ENCODE measurements around the gene MATCAP1. TPM values are rescaled to one million over a fixed set of nuclear protein-coding genes. Genes with fewer than 3 reads are reported as not detected.
A peak's percentile ranks its signal among the peaks of the same experiment; 100 is the strongest.

Gene MATCAP1
- polyA plus RNA-seq, 3 donors from 2014 or later: 1.00 TPM; not detected in 2

- peaks cover 38 to 43% of the 10 kb centered on the region in 2 donors for H3K4me1 Mint-ChIP-seq
- H3K36me3 Mint-ChIP-seq: no peaks in the 10 kb centered on the region
- H3K27ac Mint-ChIP-seq: peak overlapping the region; percentile 68 to 92 (median 80)
- H3K27me3 Mint-ChIP-seq (ENCODE audit: low read depth in 3 of 3): peaks cover 10 to 18% (median 14%) of the 10 kb centered on the region in 3 donors
- H3K4me3 Mint-ChIP-seq: peak overlapping the region; percentile 88 to 91 (median 89)
- H3K9me3 Mint-ChIP-seq: peaks cover 0 to 2% (median 0%) of the 10 kb centered on the region in 6 donors
- peak; percentile 47 to 51 (median 51) for DNase-seq
Measured at GRCh38 chr16:67158637-67159600, 24.8 kb downstream of the MATCAP1 start.

- DNase-seq: no peak
- H3K36me3 Mint-ChIP-seq: no peaks in the 10 kb centered on the region
Measured at GRCh38 chr16:67157892-67158635, 25.7 kb downstream of the MATCAP1 start.

GRCh38 chr16:67157106-67157748 is 26.5 kb downstream of the MATCAP1 start:
- Mint-ChIP-seq H3K4me1 (peaks cover 34 to 38% of the 10 kb centered on the region in 2 donors), H3K27ac (peak overlapping the region in 2 of 6 donors; percentile 6 to 68), H3K9me3 (peaks cover 0 to 2% (median 0%) of the 10 kb centered on the region in 6 donors), H3K27me3 (ENCODE audit: low read depth in 3 of 3) (peaks cover 10 to 11% (median 11%) of the 10 kb centered on the region in 3 donors), H3K4me3 (peak overlapping the region; percentile 31 to 53 (median 39)), H3K36me3 (no peaks in the 10 kb centered on the region)
- DNase-seq: no peak

More at GRCh38 chr16:67157892-67158635, 25.7 kb downstream of the MATCAP1 start:
- Mint-ChIP-seq H3K4me1 (peaks cover 38 to 40% of the 10 kb centered on the region in 2 donors), H3K27me3 (ENCODE audit: low read depth in 3 of 3) (peaks cover 10 to 18% (median 14%) of the 10 kb centered on the region in 3 donors), H3K4me3 (peak overlapping the region; percentile 88 to 91 (median 89)), H3K9me3 (peaks cover 0 to 2% (median 0%) of the 10 kb centered on the region in 6 donors), H3K27ac (peak overlapping the region; percentile 68 to 92 (median 78))

DNA sequence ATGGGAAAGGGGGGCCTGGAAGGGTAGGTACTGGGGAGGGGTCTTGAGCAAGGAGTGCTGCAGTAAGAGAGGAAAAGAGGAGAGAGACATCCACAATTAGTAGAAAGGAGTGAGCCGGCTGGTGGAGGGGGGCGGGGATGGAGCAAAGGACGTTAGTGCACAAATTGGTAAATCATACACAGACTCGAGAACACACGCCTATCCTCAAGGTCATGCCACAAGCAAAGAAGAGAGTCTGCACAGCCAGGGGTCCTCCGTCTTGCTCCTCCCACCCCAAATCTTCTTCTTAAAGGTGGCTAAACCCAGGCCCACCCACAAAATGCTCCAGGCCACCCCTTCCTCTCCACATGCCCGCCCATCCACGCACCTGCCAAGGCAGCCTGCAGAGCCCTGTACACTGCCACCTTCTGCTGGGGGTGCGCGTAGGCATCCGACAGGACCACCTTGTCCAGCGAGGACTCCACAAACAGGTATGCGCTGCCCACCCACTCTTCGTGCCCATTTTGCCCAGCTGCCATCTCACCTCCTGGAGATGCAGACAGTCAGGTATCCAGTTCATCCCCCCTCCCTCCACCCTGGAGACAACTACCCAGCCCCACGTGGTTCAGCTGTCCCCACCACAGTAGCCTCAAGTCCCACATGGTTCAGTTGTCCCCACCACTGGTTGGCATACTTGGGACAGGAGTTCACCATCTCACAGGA is 27.5 kb downstream of the MATCAP1 start:
- H3K9me3 Mint-ChIP-seq: peaks cover 0 to 2% (median 0%) of the 10 kb centered on the region in 6 donors
- no peak for DNase-seq

DNA sequence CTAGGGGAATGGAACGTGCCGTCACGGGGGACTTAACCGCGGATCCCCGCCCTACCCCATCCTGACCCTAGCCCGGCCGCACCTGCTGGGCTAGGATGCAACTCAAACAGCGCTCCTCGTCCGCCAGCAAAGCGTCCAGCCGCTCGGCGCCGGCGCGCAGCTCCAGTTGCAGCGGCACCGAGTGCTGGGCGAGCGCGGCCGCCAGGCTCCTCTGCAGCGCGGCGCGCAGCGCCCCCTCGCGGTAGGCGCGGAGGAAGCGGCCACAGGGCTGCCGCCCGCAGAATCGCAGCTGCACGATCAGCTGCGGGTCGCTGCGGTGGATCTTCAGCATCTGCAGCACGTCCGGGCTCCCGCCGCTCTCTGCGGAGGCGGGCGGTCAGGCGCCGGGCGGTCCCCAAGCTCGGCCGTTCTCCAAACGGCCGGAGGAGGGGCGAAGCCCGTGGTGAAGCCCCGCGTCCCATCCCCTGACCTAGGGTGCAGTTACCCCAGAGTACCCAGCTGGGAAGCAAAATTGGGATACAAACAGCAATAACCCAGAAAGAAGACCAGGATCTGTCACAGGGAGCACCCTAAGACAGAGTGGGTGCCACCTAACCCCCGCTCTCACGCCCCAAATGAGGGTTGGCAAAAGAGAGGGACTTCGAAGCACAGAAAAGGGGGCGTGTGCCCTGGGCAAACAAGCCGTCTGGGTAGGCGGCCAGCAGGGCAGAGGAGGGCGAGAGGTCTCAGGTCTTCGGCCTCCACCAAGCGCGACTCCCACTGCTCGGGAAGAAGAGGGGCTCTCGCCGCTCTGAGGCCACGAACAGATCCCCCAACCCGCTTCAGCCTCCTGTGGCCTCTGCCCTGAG is 28.2 kb downstream of the MATCAP1 start:
- Mint-ChIP-seq H3K27ac (no peak overlapping the region), H3K36me3 (no peaks in the 10 kb centered on the region)

More for the DNA sequence above, 27.5 kb downstream of the MATCAP1 start:
- no peak overlapping the region for H3K27ac Mint-ChIP-seq
- H3K4me3 Mint-ChIP-seq: no peak overlapping the region
- no peaks in the 10 kb centered on the region for H3K36me3 Mint-ChIP-seq
- peaks cover 33 to 36% of the 10 kb centered on the region in 2 donors for H3K4me1 Mint-ChIP-seq
- H3K27me3 Mint-ChIP-seq (ENCODE audit: low read depth in 3 of 3): peaks cover 10 to 13% (median 10%) of the 10 kb centered on the region in 3 donors

DNA sequence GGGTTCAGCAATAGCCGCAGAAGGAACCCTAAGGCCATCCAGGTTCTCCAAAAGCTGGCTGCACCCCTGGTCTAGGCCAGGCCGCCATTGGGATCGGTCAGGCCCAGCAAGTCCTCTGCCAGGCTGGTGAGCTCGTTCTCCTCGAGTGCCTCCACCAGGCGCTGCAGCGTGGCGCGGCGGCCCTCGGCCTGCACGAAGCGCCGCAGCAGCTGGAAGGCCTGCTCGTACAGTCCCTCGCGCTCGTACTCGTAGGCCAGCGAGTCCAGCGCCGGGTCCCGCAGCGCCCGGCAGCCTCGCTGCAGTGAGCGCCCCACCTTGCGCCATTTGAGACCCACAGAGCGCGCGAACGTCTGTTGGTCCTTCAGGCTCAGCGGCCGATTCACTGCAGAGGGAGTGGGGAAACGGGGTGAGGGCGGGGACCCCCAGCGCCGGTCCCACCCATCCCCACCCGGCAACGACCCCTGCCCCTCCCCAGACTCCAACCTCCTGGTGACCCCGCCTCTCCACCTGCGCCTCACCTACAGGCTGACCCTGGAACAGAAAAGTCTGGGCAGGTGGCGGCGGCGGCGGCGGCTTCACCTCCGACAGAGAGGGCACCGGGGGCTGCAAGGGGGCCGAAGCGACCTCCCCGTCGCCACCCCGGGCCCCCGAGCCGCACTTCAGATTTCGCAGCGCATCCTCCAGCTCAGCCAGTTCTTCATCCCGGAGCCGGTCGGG is 29.0 kb downstream of the MATCAP1 start:
- Mint-ChIP-seq H3K4me3 (peak overlapping the region in 1 of 5 donors; percentile 72), H3K36me3 (no peaks in the 10 kb centered on the region), H3K27me3 (ENCODE audit: low read depth in 3 of 3) (peaks cover 2 to 7% (median 2%) of the 10 kb centered on the region in 3 donors), H3K27ac (no peak overlapping the region), H3K4me1 (peaks cover 20 to 27% of the 10 kb centered on the region in 2 donors), H3K9me3 (no peaks in the 10 kb centered on the region)
- no peak for DNase-seq

More for the DNA sequence above, 28.2 kb downstream of the MATCAP1 start:
- no peaks in the 10 kb centered on the region for H3K9me3 Mint-ChIP-seq
- DNase-seq: peak; percentile 70 to 78 (median 78)
- H3K4me3 Mint-ChIP-seq: peak overlapping the region; percentile 48 to 72 (median 59)
- peaks cover 26 to 32% of the 10 kb centered on the region in 2 donors for H3K4me1 Mint-ChIP-seq
- H3K27me3 Mint-ChIP-seq (ENCODE audit: low read depth in 3 of 3): peaks cover 4 to 7% (median 5%) of the 10 kb centered on the region in 3 donors

DNA sequence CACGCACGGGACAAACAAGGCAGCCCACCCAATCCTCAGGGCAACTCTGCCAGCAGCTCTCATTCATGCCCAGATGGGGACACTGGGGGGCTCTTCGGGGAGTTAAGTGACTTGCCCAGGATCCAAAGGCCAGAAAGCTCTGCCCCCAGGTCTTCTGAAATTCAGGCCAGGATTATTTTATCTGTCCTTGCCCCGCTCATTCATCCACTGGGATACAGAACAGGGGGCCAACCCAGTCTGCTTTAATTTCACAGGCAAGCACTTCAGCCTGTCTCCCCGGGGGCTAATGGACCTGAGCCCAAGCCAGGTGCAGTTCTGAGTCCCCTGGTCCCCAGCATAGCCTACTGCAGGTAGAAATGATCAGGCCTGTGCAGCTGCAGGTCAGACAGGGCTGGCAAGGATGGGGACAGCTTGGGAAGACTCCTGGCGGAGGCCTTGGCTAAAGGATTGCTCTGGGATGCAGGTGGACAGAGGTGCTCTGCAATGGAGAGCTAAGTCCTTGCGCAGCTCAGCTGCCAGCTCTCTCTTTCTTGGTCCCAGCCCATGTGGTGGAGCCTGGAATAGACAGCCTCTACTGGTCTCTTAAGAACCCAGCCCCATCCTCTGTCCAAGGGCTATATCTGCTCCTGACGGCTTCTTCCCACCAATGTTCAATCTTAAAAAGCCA is 32.2 kb downstream of the MATCAP1 start:
- H3K9me3 Mint-ChIP-seq: no peaks in the 10 kb centered on the region
- no peak for DNase-seq
- H3K36me3 Mint-ChIP-seq: peaks cover 9 to 17% (median 12%) of the 10 kb centered on the region in 3 donors
- H3K27ac Mint-ChIP-seq: no peak overlapping the region
- peak overlapping the region; percentile 21 to 59 (median 42) for H3K4me3 Mint-ChIP-seq
- H3K27me3 Mint-ChIP-seq (ENCODE audit: low read depth in 3 of 3): peaks cover 1 to 12% (median 10%) of the 10 kb centered on the region in 3 donors
- peaks cover 0 to 12% of the 10 kb centered on the region in 2 donors for H3K4me1 Mint-ChIP-seq

GRCh38 chr16:67150833-67151396 is 32.8 kb downstream of the MATCAP1 start, which contains the start of gene B3GNT9:
Gene B3GNT9 (minus strand): TSS chr16:67150998. CDS start chr16:67150485, 513 bp downstream.
- peak within 1 kb of the TSS; percentile 21 to 59 (median 42) for H3K4me3 Mint-ChIP-seq
- no peak within 1 kb of the TSS for H3K27ac Mint-ChIP-seq
- peaks cover 1 to 12% (median 10%) of the 10 kb centered on the region in 3 donors for H3K27me3 Mint-ChIP-seq (ENCODE audit: low read depth in 3 of 3)
- no peaks in the 10 kb centered on the region for H3K9me3 Mint-ChIP-seq
- peaks cover 11 to 21% (median 16%) of the 10 kb centered on the region in 3 donors for H3K36me3 Mint-ChIP-seq
- H3K4me1 Mint-ChIP-seq: peaks cover 0 to 9% of the 10 kb centered on the region in 2 donors
- no peak for DNase-seq

- Mint-ChIP-seq H3K27me3 (ENCODE audit: low read depth in 3 of 3) (peaks cover 1 to 12% (median 10%) of the 10 kb centered on the region in 3 donors), H3K4me3 (no peak overlapping the region), H3K36me3 (peaks cover 14 to 21% (median 16%) of the 10 kb centered on the region in 3 donors), H3K27ac (no peak overlapping the region), H3K4me1 (peaks cover 0 to 8% of the 10 kb centered on the region in 2 donors), H3K9me3 (no peaks in the 10 kb centered on the region)
- no peak for DNase-seq
Measured at GRCh38 chr16:67150047-67150832, 33.5 kb downstream of the MATCAP1 start.

Measured in immature natural killer cell (primary cell).